HEK293T (cell line): ENCODE results near the gene CAPN3.

ENCODE experiments used
- CTCF ChIA-PET: fragments of 350-600 bp; formaldehyde crosslinking; extraction: SDS; loops from one replicate; lab custom pipeline; 2021; ENCODE audit warnings: antibody characterized with exemption, inconsistent platforms; lab: Yijun Ruan, JAX
- POLR2A ChIA-PET: fragments of 350-600 bp; formaldehyde crosslinking; extraction: SDS; loops from one replicate; lab custom pipeline; 2020; ENCODE audit warnings: antibody characterized with exemption, inconsistent platforms; lab: Yijun Ruan, JAX
- DNase-seq: peaks from one replicate; pipeline ENCODE4 v3.0.0; 2012; ENCODE audit warnings: mixed read lengths; ENCODE audit errors: extremely low spot score
- ARNT ChIP-seq: fragments of 450-650 bp; IDR thresholded peaks from 2 replicates; pipeline ENCODE4 v1.6.1; 2017; ENCODE audit warnings: mild to moderate bottlenecking
- BHLHE40 ChIP-seq: fragments of 450-650 bp; IDR thresholded peaks from 2 replicates; pipeline ENCODE4 v1.6.1; 2016; ENCODE audit warnings: mild to moderate bottlenecking, moderate library complexity, borderline replicate concordance
- CTBP1 ChIP-seq: fragments of 450-650 bp; IDR thresholded peaks from 2 replicates; pipeline ENCODE4 v1.6.1; 2016; ENCODE audit warnings: borderline replicate concordance
- ELF4 ChIP-seq: fragments of 450-650 bp; IDR thresholded peaks from 2 replicates; pipeline ENCODE4 v1.6.1; 2017; ENCODE audit warnings: antibody characterized with exemption
- FOXA1 ChIP-seq: fragments of 450-650 bp; IDR thresholded peaks from 2 replicates; pipeline ENCODE4 v1.6.1; 2016; ENCODE audit warnings: mild to moderate bottlenecking
- FOXK2 ChIP-seq: fragments of 450-650 bp; IDR thresholded peaks from 2 replicates; pipeline ENCODE4 v1.6.1; 2016; ENCODE audit warnings: mild to moderate bottlenecking
- FOXM1 ChIP-seq: fragments of 450-650 bp; IDR thresholded peaks from 2 replicates; pipeline ENCODE4 v1.6.1; 2017; ENCODE audit warnings: mild to moderate bottlenecking, borderline replicate concordance
- HDGF ChIP-seq: fragments of 450-650 bp; IDR thresholded peaks from 2 replicates; pipeline ENCODE4 v1.6.1; 2017; ENCODE audit warnings: antibody characterized with exemption, borderline replicate concordance
- L3MBTL2 ChIP-seq: fragments of 450-650 bp; conservative IDR thresholded peaks from 2 replicates; pipeline ENCODE4 v1.6.1; 2016; ENCODE audit warnings: mild to moderate bottlenecking
- LEF1 ChIP-seq: fragments of 450-650 bp; IDR thresholded peaks from 2 replicates; pipeline ENCODE4 v1.6.1; 2017; ENCODE audit warnings: mild to moderate bottlenecking, borderline replicate concordance
- NFRKB ChIP-seq: fragments of 450-650 bp; IDR thresholded peaks from 2 replicates; pipeline ENCODE4 v1.6.1; 2016; ENCODE audit warnings: mild to moderate bottlenecking, moderate library complexity
- SP1 ChIP-seq: fragments of 450-650 bp; IDR thresholded peaks from 2 replicates; pipeline ENCODE4 v1.6.1; 2017
- SUZ12 ChIP-seq: fragments of 450-650 bp; IDR thresholded peaks from 2 replicates; pipeline ENCODE4 v1.6.1; 2016; ENCODE audit warnings: mild to moderate bottlenecking
- TARDBP ChIP-seq: fragments of 450-650 bp; IDR thresholded peaks from 2 replicates; pipeline ENCODE4 v1.6.1; 2016
- ZNF384 ChIP-seq: fragments of 450-650 bp; IDR thresholded peaks from 2 replicates; pipeline ENCODE4 v1.6.1; 2016
- TF ChIP-seq, protein P1 (sequence below): fragments of 450-650 bp; IDR thresholded peaks from 2 replicates; pipeline ENCODE4 v1.6.1; 2016

The CAPN3 gene

DNA sequence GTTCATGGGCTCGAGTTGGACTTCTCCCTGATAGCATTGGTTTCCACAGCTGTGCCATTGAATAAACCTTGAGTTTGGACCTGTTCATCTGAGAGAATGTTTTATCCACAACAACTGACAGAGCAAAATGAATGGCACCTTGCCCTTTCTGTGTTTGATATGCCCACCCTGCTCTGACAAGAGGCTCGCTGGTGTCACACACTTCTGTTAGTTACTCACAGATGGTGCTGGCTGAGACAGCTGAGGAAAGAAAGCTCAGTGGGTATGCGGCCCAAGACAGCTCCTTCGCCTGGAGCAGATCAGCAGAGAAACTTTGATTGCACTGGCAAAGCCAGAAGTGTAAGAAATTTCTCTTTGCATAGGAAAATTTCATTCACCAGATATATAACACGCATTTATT is 2.5 kb upstream of the CAPN3 start:
- ChIA-PET POLR2A (no interaction called here), CTCF (no interaction called here)
- DNase-seq = no peak
- TF ChIP-seq FOXA1 = no peak
- TF ChIP-seq TARDBP = no peak
- no peak for TF ChIP-seq NFRKB
- no peak for TF ChIP-seq ARNT
- no peak for TF ChIP-seq BHLHE40
- TF ChIP-seq SUZ12 = no peak

DNA sequence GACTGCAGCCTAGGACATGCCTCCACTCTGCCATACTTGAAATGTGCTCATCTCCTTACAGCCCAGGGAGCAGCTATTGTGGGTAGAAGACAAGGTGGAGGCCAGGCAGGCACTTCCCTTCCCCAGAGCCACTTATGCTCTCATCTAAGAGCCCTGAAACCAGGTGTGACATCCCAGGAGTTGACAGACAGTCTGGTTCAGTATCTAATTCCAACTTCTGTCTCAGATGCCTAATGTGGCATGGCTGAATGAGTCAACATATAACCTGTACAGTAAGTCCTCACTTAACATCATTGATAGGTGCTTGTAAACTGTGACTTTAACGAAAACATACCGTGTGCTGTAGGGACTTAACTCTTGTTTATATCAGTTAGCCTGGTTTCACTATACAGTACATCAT is 1.2 kb upstream of the CAPN3 start:
- ChIA-PET CTCF (no interaction called here), POLR2A (no interaction called here)
- TF ChIP-seq SUZ12 (no peak), CTBP1 (no peak), L3MBTL2 (no peak), FOXK2 (no peak), ARNT (no peak)
- no peak for DNase-seq

DNA sequence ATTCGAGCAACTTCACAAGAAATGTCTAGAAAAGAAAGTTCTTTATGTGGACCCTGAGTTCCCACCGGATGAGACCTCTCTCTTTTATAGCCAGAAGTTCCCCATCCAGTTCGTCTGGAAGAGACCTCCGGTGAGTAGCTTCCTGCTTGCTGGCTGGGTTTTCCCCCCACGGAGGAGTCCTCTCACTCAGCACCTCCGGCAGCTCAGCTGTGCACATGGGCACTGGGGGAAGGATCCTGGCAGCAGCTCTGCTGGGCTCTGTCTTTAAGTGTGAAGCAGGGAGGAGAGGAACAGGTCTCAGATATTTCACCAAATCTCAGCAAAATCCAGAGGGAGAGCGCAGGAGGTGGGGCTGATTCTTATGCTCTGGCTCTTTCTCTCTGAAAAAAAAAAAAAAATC is 684 bp downstream of the CAPN3 start:
- ChIA-PET CTCF (no interaction called here), POLR2A (no interaction called here)
- no peak for DNase-seq
- no peak for TF ChIP-seq ZNF384
- no peak for TF ChIP-seq FOXM1
- TF ChIP-seq ARNT = no peak
- no peak for TF ChIP-seq NFRKB

DNA sequence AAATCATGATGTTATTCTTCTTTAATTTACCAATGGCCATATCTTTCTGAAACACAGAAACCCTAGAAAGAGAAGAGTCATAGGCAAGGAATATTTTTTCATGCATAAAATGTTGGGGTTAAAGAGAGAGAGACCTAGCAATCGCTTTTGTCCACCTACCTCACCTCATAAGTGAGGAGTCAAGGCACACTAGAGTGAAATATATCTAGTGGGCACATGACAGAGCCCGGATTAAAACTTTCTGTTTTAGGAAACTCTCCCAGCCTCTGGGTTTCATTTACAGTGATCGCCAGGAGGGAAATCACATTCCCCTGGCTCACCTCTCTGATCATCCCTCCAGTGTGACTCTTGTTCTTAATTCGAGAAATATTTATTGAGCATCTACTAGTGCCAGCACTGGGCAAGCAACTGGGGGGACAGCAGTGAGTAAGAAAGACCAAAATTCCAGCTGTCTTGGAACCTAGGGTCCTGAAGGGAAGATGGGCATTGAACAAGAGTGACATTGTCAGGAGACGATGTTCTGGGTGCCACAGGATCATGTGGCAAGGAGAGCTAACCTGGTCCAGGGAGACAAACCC is 1.3 kb downstream of the CAPN3 start:
- no peak for TF ChIP-seq ZNF384
- no peak for TF ChIP-seq L3MBTL2
- no peak for TF ChIP-seq LEF1
- no peak for TF ChIP-seq CTBP1
- no peak for TF ChIP-seq FOXK2
- ChIA-PET CTCF (no interaction called here), POLR2A (no interaction called here)
- no peak for DNase-seq

DNA sequence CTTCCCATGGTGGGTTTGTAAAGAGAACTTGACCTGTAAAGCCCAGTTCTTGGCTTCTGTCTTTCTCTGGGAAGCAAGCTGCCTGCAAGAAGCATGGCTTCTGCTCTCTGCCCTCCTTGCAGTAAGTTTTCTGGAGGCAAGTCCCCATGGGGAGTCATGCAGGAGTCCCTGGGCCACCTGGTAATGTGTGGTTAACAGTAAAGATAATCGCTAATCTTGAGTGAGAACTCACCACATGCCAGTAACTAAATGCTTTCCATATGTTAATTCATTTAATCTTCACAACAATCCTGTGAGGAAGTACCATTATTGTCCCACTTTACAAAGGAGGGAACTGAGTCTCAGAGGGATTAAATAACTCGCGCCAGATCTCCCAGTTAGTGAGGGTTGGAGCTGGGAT is 4.2 kb downstream of the CAPN3 start:
- DNase-seq = no peak
- no peak for TF ChIP-seq BHLHE40
- no peak for TF ChIP-seq CTBP1
- no peak for TF ChIP-seq LEF1
- no peak for TF ChIP-seq TARDBP
- no peak for TF ChIP-seq ARNT
- TF ChIP-seq FOXK2 = no peak
- no peak for TF ChIP-seq FOXM1
- TF ChIP-seq HDGF = no peak
- no peak for TF ChIP-seq NFRKB
- TF ChIP-seq L3MBTL2 = no peak
- TF ChIP-seq SP1 = no peak
- no peak for TF ChIP-seq ELF4
- POLR2A ChIA-PET = no interaction called here
- CTCF ChIA-PET = no interaction called here

DNA sequence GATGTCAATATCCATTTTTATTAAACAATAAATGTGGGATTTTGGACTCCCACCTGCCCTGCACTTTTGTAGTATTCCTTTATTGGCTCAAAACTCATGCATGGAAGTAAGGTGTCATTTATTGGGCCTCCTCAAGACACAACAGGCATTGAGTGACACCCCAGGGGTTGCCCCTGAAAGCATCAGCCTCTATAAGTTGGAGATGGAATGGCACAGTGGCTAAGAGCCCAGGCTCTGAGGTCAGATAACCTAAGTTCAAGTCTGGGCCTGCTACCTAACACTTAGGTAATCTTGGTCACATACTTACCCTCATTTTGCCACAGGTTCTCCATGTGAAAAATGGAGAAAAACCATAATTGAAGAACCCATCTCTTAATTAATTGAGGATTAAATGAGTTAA is 4.6 kb downstream of the CAPN3 start:
- TF ChIP-seq TARDBP (no peak), NFRKB (no peak), FOXM1 (no peak), SUZ12 (no peak), ZNF384 (no peak), FOXA1 (no peak), BHLHE40 (no peak), HDGF (no peak), ELF4 (no peak), SP1 (no peak), LEF1 (no peak), FOXK2 (no peak), CTBP1 (no peak), L3MBTL2 (no peak), ARNT (no peak)
- TF ChIP-seq, protein P1, sequence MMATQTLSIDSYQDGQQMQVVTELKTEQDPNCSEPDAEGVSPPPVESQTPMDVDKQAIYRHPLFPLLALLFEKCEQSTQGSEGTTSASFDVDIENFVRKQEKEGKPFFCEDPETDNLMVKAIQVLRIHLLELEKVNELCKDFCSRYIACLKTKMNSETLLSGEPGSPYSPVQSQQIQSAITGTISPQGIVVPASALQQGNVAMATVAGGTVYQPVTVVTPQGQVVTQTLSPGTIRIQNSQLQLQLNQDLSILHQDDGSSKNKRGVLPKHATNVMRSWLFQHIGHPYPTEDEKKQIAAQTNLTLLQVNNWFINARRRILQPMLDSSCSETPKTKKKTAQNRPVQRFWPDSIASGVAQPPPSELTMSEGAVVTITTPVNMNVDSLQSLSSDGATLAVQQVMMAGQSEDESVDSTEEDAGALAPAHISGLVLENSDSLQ = no peak
- POLR2A ChIA-PET = no interaction called here
- CTCF ChIA-PET = no interaction called here
- DNase-seq = no peak

DNA sequence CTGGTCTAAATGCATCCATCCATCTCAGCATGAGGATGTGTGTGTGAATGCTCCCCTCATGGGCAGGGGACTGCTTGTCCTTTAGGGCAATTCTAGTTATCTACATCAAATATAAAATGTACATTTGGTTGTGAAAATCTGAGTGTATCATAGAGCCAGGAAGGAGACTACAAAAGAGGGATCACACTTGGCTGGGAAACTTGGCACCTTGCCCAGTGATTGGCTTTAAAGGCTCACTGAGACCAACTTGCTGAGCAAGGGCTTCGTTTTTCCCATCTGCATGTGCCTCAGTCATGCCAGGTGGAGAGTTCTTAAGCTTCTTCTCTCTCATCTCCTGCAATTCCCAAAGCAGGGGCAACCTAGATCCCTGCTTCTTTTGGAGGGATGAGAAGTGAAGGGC is 5.2 kb downstream of the CAPN3 start:
- TF ChIP-seq FOXA1 = no peak
- no peak for TF ChIP-seq ZNF384
- TF ChIP-seq NFRKB = no peak
- no peak for TF ChIP-seq HDGF
- TF ChIP-seq SUZ12 = no peak
- TF ChIP-seq L3MBTL2 = no peak
- no peak for TF ChIP-seq FOXM1
- TF ChIP-seq, protein P1 = no peak
- no peak for TF ChIP-seq SP1
- TF ChIP-seq LEF1 = no peak
- no peak for TF ChIP-seq ELF4
- no peak for TF ChIP-seq TARDBP
- TF ChIP-seq CTBP1 = no peak
- no peak for TF ChIP-seq FOXK2
- TF ChIP-seq ARNT = no peak
- TF ChIP-seq BHLHE40 = no peak
- POLR2A ChIA-PET = interaction anchor here (1.0 kb wide), 1 partner anchor 91 kb away, joined by 3 read pairs; no protein-coding TSS in a partner anchor
- DNase-seq = no peak
- CTCF ChIA-PET = no interaction called here
